SK-N-SH treated with all-trans-retinoic acid at 6 μM for 48 hours (cell line): ENCODE data around the gene ATF2.

Experiments
- CSDC2 ChIP-seq: fragments of 250-450 bp; sonication (Bioruptor Pico); IDR thresholded peaks from 2 replicates; pipeline ENCODE4 v1.5.0; 2020; ENCODE audit warnings: mild to moderate bottlenecking, moderate library complexity
- OSR1 ChIP-seq: fragments of 250-450 bp; sonication (Bioruptor Pico); IDR thresholded peaks from 2 replicates; pipeline ENCODE4 v1.8.0; 2022; ENCODE audit warnings: moderate library complexity, mild to moderate bottlenecking, inconsistent platforms
- TOX ChIP-seq: fragments of 250-450 bp; sonication (Bioruptor Pico); IDR thresholded peaks from 2 replicates; pipeline ENCODE4 v1.8.0; 2021; ENCODE audit warnings: mild to moderate bottlenecking, moderate library complexity, borderline replicate concordance
- ZFP3 ChIP-seq: fragments of 250-450 bp; sonication (Bioruptor Pico); IDR thresholded peaks from 2 replicates; pipeline ENCODE4 v1.5.0; 2020; ENCODE audit warnings: mild to moderate bottlenecking, moderate library complexity
- ZNF70 ChIP-seq: fragments of 450-650 bp; formaldehyde crosslinking; IDR thresholded peaks from 2 replicates; pipeline ENCODE4 v1.5.0; 2020; ENCODE audit warnings: mild to moderate bottlenecking, moderate library complexity
- ZNF8 ChIP-seq: fragments of 450-650 bp; formaldehyde crosslinking; IDR thresholded peaks from 2 replicates; pipeline ENCODE4 v1.5.0; 2020; ENCODE audit warnings: mild to moderate bottlenecking, moderate library complexity
- TF ChIP-seq, protein P1 (sequence below): fragments of 250-450 bp; sonication (Bioruptor Pico); IDR thresholded peaks from 2 replicates; pipeline ENCODE4 v1.5.1; 2020; ENCODE audit warnings: low read depth, mild to moderate bottlenecking, moderate library complexity
- TF ChIP-seq, protein P2 (sequence below): fragments of 250-450 bp; sonication (Bioruptor Pico); IDR thresholded peaks from 2 replicates; pipeline ENCODE4 v1.8.0; 2020; ENCODE audit warnings: mild to moderate bottlenecking, moderate library complexity, borderline replicate concordance
- TF ChIP-seq, protein P3 (sequence below): fragments of 250-450 bp; sonication (Bioruptor Pico); IDR thresholded peaks from 2 replicates; pipeline ENCODE4 v1.5.0; 2020; ENCODE audit warnings: mild to moderate bottlenecking, moderate library complexity
- TF ChIP-seq, protein P4 (sequence below): fragments of 250-450 bp; sonication (Bioruptor Pico); IDR thresholded peaks from 2 replicates; pipeline ENCODE4 v1.5.1; 2021; ENCODE audit warnings: mild to moderate bottlenecking, moderate library complexity
- TF ChIP-seq, protein P5 (sequence below): fragments of 250-450 bp; sonication (Bioruptor Pico); IDR thresholded peaks from 2 replicates; pipeline ENCODE4 v1.8.0; 2021; ENCODE audit warnings: low read depth, mild to moderate bottlenecking, moderate library complexity, borderline replicate concordance

DNA sequence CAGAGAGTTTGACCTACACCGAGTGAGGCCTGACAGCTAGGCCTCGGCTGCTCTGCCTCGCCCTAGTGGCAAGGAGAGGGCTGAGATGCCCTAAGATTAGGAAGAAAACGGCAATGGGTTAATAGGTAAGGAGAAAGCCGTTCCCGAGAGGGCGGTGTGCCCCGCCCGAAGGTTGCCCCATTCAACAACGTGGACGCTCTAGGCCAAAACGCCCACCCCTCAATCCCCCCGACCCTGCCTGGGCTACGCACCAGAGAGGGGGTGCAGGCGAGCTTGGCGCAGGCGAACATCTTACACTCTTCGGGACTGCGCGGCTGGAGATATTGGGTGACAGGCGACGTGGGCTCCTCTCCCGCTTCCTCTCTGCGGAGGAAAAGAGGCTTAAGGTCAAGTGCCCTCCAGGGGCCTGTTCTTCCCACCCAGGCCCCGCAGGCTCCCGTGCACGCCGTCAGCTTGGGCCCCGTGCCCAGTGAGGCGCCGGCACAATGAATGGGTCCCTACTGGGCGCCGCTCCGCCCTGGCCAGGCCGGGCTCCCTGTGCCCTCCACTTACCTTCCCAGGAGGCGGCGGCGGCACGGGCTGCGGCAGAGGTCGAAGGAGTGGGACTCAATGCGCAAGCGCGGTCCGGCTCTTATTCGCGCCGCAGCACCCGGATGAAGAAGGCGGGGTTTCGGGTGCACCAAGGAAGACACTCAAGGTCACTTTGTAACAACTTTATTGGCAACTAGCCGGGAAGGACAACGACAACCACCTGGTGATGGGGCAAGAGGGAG lies 13.3 kb upstream of the ATF2 start, which contains the start of gene ATP5MC3:
- TF ChIP-seq, protein P1, sequence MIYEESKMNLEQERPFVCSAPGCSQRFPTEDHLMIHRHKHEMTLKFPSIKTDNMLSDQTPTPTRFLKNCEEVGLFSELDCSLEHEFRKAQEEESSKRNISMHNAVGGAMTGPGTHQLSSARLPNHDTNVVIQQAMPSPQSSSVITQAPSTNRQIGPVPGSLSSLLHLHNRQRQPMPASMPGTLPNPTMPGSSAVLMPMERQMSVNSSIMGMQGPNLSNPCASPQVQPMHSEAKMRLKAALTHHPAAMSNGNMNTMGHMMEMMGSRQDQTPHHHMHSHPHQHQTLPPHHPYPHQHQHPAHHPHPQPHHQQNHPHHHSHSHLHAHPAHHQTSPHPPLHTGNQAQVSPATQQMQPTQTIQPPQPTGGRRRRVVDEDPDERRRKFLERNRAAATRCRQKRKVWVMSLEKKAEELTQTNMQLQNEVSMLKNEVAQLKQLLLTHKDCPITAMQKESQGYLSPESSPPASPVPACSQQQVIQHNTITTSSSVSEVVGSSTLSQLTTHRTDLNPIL (CRISPR knock-in tag), result no peak
- TF ChIP-seq, protein P2, sequence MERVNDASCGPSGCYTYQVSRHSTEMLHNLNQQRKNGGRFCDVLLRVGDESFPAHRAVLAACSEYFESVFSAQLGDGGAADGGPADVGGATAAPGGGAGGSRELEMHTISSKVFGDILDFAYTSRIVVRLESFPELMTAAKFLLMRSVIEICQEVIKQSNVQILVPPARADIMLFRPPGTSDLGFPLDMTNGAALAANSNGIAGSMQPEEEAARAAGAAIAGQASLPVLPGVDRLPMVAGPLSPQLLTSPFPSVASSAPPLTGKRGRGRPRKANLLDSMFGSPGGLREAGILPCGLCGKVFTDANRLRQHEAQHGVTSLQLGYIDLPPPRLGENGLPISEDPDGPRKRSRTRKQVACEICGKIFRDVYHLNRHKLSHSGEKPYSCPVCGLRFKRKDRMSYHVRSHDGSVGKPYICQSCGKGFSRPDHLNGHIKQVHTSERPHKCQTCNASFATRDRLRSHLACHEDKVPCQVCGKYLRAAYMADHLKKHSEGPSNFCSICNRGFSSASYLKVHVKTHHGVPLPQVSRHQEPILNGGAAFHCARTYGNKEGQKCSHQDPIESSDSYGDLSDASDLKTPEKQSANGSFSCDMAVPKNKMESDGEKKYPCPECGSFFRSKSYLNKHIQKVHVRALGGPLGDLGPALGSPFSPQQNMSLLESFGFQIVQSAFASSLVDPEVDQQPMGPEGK (CRISPR knock-in tag), result no peak
- TF ChIP-seq ZNF70 (CRISPR knock-in tag), result no peak
- TF ChIP-seq TOX (CRISPR knock-in tag), result no peak
- TF ChIP-seq ZFP3 (CRISPR knock-in tag), result peak; percentile 92
- TF ChIP-seq, protein P3, sequence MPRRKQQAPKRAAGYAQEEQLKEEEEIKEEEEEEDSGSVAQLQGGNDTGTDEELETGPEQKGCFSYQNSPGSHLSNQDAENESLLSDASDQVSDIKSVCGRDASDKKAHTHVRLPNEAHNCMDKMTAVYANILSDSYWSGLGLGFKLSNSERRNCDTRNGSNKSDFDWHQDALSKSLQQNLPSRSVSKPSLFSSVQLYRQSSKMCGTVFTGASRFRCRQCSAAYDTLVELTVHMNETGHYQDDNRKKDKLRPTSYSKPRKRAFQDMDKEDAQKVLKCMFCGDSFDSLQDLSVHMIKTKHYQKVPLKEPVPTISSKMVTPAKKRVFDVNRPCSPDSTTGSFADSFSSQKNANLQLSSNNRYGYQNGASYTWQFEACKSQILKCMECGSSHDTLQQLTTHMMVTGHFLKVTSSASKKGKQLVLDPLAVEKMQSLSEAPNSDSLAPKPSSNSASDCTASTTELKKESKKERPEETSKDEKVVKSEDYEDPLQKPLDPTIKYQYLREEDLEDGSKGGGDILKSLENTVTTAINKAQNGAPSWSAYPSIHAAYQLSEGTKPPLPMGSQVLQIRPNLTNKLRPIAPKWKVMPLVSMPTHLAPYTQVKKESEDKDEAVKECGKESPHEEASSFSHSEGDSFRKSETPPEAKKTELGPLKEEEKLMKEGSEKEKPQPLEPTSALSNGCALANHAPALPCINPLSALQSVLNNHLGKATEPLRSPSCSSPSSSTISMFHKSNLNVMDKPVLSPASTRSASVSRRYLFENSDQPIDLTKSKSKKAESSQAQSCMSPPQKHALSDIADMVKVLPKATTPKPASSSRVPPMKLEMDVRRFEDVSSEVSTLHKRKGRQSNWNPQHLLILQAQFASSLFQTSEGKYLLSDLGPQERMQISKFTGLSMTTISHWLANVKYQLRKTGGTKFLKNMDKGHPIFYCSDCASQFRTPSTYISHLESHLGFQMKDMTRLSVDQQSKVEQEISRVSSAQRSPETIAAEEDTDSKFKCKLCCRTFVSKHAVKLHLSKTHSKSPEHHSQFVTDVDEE (CRISPR knock-in tag), result no peak
- TF ChIP-seq, protein P4, sequence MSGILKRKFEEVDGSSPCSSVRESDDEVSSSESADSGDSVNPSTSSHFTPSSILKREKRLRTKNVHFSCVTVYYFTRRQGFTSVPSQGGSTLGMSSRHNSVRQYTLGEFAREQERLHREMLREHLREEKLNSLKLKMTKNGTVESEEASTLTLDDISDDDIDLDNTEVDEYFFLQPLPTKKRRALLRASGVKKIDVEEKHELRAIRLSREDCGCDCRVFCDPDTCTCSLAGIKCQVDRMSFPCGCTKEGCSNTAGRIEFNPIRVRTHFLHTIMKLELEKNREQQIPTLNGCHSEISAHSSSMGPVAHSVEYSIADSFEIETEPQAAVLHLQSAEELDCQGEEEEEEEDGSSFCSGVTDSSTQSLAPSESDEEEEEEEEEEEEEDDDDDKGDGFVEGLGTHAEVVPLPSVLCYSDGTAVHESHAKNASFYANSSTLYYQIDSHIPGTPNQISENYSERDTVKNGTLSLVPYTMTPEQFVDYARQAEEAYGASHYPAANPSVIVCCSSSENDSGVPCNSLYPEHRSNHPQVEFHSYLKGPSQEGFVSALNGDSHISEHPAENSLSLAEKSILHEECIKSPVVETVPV (CRISPR knock-in tag), result no peak
- TF ChIP-seq CSDC2 (CRISPR knock-in tag), result no peak
- no peak for TF ChIP-seq OSR1 (CRISPR knock-in tag)
- TF ChIP-seq ZNF8 (CRISPR knock-in tag), result no peak
- TF ChIP-seq, protein P5, sequence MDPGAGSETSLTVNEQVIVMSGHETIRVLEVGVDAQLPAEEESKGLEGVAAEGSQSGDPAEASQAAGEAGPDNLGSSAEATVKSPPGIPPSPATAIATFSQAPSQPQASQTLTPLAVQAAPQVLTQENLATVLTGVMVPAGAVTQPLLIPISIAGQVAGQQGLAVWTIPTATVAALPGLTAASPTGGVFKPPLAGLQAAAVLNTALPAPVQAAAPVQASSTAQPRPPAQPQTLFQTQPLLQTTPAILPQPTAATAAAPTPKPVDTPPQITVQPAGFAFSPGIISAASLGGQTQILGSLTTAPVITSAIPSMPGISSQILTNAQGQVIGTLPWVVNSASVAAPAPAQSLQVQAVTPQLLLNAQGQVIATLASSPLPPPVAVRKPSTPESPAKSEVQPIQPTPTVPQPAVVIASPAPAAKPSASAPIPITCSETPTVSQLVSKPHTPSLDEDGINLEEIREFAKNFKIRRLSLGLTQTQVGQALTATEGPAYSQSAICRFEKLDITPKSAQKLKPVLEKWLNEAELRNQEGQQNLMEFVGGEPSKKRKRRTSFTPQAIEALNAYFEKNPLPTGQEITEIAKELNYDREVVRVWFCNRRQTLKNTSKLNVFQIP (CRISPR knock-in tag), result no peak
